Neuronal stem cell (in vitro differentiated cells): ENCODE measurements around the gene STAT5B.

Experiments
- DNase-seq: peaks from one replicate; pipeline ENCODE4 v3.0.0-alpha.2; 2013; ENCODE audit warnings: low spot score
- H2AFZ ChIP-seq: one replicate; pipeline ENCODE4 v1.6.1; 2013; ENCODE audit warnings: mild to moderate bottlenecking, low read length, inconsistent platforms
- H2AK5ac ChIP-seq: 2 replicates; pipeline ENCODE4 v1.6.1; 2013; ENCODE audit warnings: low read depth, mild to moderate bottlenecking, inconsistent platforms, low read length, moderate library complexity, mixed read lengths
- H2BK120ac ChIP-seq: 2 replicates; pipeline ENCODE4 v1.6.1; 2013; ENCODE audit warnings: low read depth, mild to moderate bottlenecking, inconsistent platforms, low read length, moderate library complexity, mixed read lengths
- H2BK12ac ChIP-seq: one replicate; pipeline ENCODE4 v1.6.1; 2013; ENCODE audit warnings: low read length, inconsistent platforms
- H2BK15ac ChIP-seq: 2 replicates; pipeline ENCODE4 v1.6.1; 2013; ENCODE audit warnings: mild to moderate bottlenecking, low read length, inconsistent platforms, mixed read lengths
- H2BK5ac ChIP-seq: one replicate; pipeline ENCODE4 v1.6.1; 2013; ENCODE audit warnings: inconsistent platforms, mild to moderate bottlenecking, low read length, moderate library complexity
- H3K14ac ChIP-seq: one replicate; pipeline ENCODE4 v1.6.1; 2013; ENCODE audit warnings: low read length, inconsistent platforms
- H3K18ac ChIP-seq: 2 replicates; pipeline ENCODE4 v1.6.1; 2013; ENCODE audit warnings: low read length, inconsistent platforms
- H3K23ac ChIP-seq: 2 replicates; pipeline ENCODE4 v1.6.1; 2013; ENCODE audit warnings: low read depth, mild to moderate bottlenecking, mixed read lengths, low read length, inconsistent platforms; ENCODE audit not compliant: poor library complexity
- H3K27ac ChIP-seq: replicated peaks from 3 replicates; pipeline ENCODE4 v1.5.1; 2013; ENCODE audit warnings: low read length, inconsistent platforms
- H3K27me3 ChIP-seq, 3 experiments: 2 replicates each; pipeline ENCODE4 v1.6.1; 2013; ENCODE audit warnings: low read length in 3 of 3, mild to moderate bottlenecking in 2 of 3, inconsistent platforms in 1 of 3, low read depth in 1 of 3, mixed read lengths in 1 of 3, moderate library complexity in 1 of 3; ENCODE audit not compliant: control insufficient read depth in 3 of 3, insufficient read depth in 3 of 3
- H3K36me3 ChIP-seq, 2 donors: replicated peaks in 1 of 2; 2 replicates each; pipeline ENCODE4 v1.6.1; 2013; ENCODE audit warnings: low read length in 2 of 2; ENCODE audit not compliant: control insufficient read depth in 2 of 2, insufficient read depth in 2 of 2
- H3K4ac ChIP-seq: 2 replicates; pipeline ENCODE4 v1.6.1; 2013; ENCODE audit warnings: inconsistent platforms, mild to moderate bottlenecking, low read length, moderate library complexity
- H3K4me1 ChIP-seq, 2 donors: 1 replicate in 1 of 2; 2 replicates in 1 of 2; pipeline ENCODE4 v1.6.1; 2013; ENCODE audit warnings: low read length in 2 of 2, low read depth in 1 of 2; ENCODE audit not compliant: control insufficient read depth in 2 of 2, insufficient read depth in 1 of 2
- H3K4me2 ChIP-seq: one replicate; pipeline ENCODE4 v1.6.1; 2013; ENCODE audit warnings: mild to moderate bottlenecking, low read length, inconsistent platforms; ENCODE audit not compliant: insufficient read depth, poor library complexity, severe bottlenecking
- H3K4me3 ChIP-seq, 2 donors: 2 replicates each; pipeline ENCODE4 v1.5.1; 2013; ENCODE audit warnings: low read length in 2 of 2, mild to moderate bottlenecking in 2 of 2, inconsistent platforms in 1 of 2, moderate library complexity in 1 of 2
- H3K79me1 ChIP-seq: one replicate; pipeline ENCODE4 v1.6.1; 2013; ENCODE audit warnings: low read depth, mild to moderate bottlenecking, inconsistent platforms, low read length, moderate library complexity
- H3K9ac ChIP-seq: one replicate; pipeline ENCODE4 v1.6.1; 2013; ENCODE audit warnings: mild to moderate bottlenecking, low read depth, low read length, inconsistent platforms; ENCODE audit not compliant: poor library complexity
- H3K9me3 ChIP-seq, 2 donors: replicated peaks in 1 of 2; 2 replicates each; pipeline versions ENCODE3 to v1.6.1; 2013; ENCODE audit warnings: low read length in 2 of 2, mild to moderate bottlenecking in 2 of 2, inconsistent platforms in 1 of 2, low read depth in 1 of 2, mixed read lengths in 1 of 2, moderate library complexity in 1 of 2; ENCODE audit not compliant: control insufficient read depth in 2 of 2, insufficient read depth in 1 of 2
- H4K8ac ChIP-seq: one replicate; pipeline ENCODE4 v1.6.1; 2013; ENCODE audit warnings: low read depth, mild to moderate bottlenecking, inconsistent platforms, low read length, moderate library complexity
- H4K91ac ChIP-seq: one replicate; pipeline ENCODE4 v1.6.1; 2013; ENCODE audit warnings: low read length, low read depth, mild to moderate bottlenecking, inconsistent platforms; ENCODE audit not compliant: poor library complexity
- WGBS, 2 donors: extraction: QIAGEN DNeasy Blood & Tissue Kit; methylation state at CpG; one replicate each; pipeline ENCODE4 v1.1.7; 2013; ENCODE audit warnings: missing lambda C conversion rate in 2 of 2, mixed read lengths in 1 of 2; ENCODE audit not compliant: insufficient read length in 2 of 2, insufficient replicate concordance in 1 of 2; ENCODE audit errors: extremely low coverage in 2 of 2; 5-methylcytosine and 5-hydroxymethylcytosine counted together

The STAT5B gene

GRCh38 chr17:42287977-42288802 lies 12.0 kb upstream of the STAT5B start, which contains the start of gene STAT5A:
Gene STAT5A, plus strand, starts transcription at chr17:42288498. Its CDS starts 914 bp downstream, at chr17:42289412.
- H3K27ac ChIP-seq = no peak within 1 kb of the TSS
- no peak within 1 kb of the TSS for H4K91ac ChIP-seq
- H2BK5ac ChIP-seq = peak within 1 kb of the TSS; percentile 66
- H3K36me3 ChIP-seq = no peaks in the 10 kb centered on the region
- H3K4ac ChIP-seq = peak within 1 kb of the TSS; percentile 84
- H3K18ac ChIP-seq = peak within 1 kb of the TSS; percentile 85
- H3K4me3 ChIP-seq = peak within 1 kb of the TSS; percentile 6 to 79
- peaks cover 7 to 39% (median 38%) of the 10 kb centered on the region in 3 experiments for H3K27me3 ChIP-seq
- H2AFZ ChIP-seq = peak within 1 kb of the TSS; percentile 78
- WGBS, 2 donors = no CpG with 5 or more reads among the region's 88 CpGs
- H3K14ac ChIP-seq = peak within 1 kb of the TSS; percentile 67
- H2BK15ac ChIP-seq = peak within 1 kb of the TSS; percentile 90
- peak within 1 kb of the TSS; percentile 17 for H4K8ac ChIP-seq
- H3K23ac ChIP-seq = peak within 1 kb of the TSS; percentile 91
- H3K4me1 ChIP-seq = peaks cover 2 to 19% of the 10 kb centered on the region in 2 donors
- H2BK12ac ChIP-seq = peak within 1 kb of the TSS; percentile 41
- peak within 1 kb of the TSS; percentile 96 for H2AK5ac ChIP-seq
- peak within 1 kb of the TSS; percentile 60 for H3K9ac ChIP-seq
- peak within 1 kb of the TSS; percentile 83 for H3K4me2 ChIP-seq
- H3K9me3 ChIP-seq = no peaks in the 10 kb centered on the region
- peaks cover 2% of the 10 kb centered on the region for H3K79me1 ChIP-seq
- H2BK120ac ChIP-seq = peak within 1 kb of the TSS; percentile 22
- DNase-seq = no peak

GRCh38 chr17:42287305-42287976 lies 11.2 kb upstream of the STAT5B start:
- peak overlapping the region in 1 of 2 donors; percentile 79 for H3K4me3 ChIP-seq
- H3K4me2 ChIP-seq = no peak overlapping the region
- H3K27ac ChIP-seq = no peak overlapping the region
- no peaks in the 10 kb centered on the region for H3K36me3 ChIP-seq
- H2BK5ac ChIP-seq = no peak overlapping the region
- no CpG with 5 or more reads among the region's 14 CpGs for WGBS, 2 donors
- peak overlapping the region; percentile 48 for H2AFZ ChIP-seq
- H2BK12ac ChIP-seq = no peak overlapping the region
- peaks cover 2% of the 10 kb centered on the region for H3K79me1 ChIP-seq
- H3K4ac ChIP-seq = no peak overlapping the region
- H2AK5ac ChIP-seq = peak overlapping the region; percentile 16
- H3K9me3 ChIP-seq = no peaks in the 10 kb centered on the region
- H3K23ac ChIP-seq = peak overlapping the region; percentile 76
- peaks cover 7 to 39% (median 38%) of the 10 kb centered on the region in 3 experiments for H3K27me3 ChIP-seq
- H3K9ac ChIP-seq = no peak overlapping the region
- H4K8ac ChIP-seq = no peak overlapping the region
- no peak overlapping the region for H4K91ac ChIP-seq
- DNase-seq = no peak
- peak overlapping the region; percentile 67 for H3K14ac ChIP-seq
- H2BK120ac ChIP-seq = peak overlapping the region; percentile 22
- H3K18ac ChIP-seq = peak overlapping the region; percentile 39
- peak overlapping the region; percentile 90 for H2BK15ac ChIP-seq
- peaks cover 4 to 19% of the 10 kb centered on the region in 2 donors for H3K4me1 ChIP-seq

- WGBS, 2 donors = no CpG with 5 or more reads among the region's 5 CpGs
- no peaks in the 10 kb centered on the region for H3K36me3 ChIP-seq
- no peak overlapping the region for H3K27ac ChIP-seq
- no peak overlapping the region for H3K9ac ChIP-seq
- H3K18ac ChIP-seq = no peak overlapping the region
- H3K4me3 ChIP-seq = no peak overlapping the region
- peaks cover 2% of the 10 kb centered on the region for H3K79me1 ChIP-seq
- no peak overlapping the region for H3K23ac ChIP-seq
- no peak overlapping the region for H2BK12ac ChIP-seq
- no peak overlapping the region for H2AK5ac ChIP-seq
- H3K14ac ChIP-seq = no peak overlapping the region
- peaks cover 7 to 39% (median 38%) of the 10 kb centered on the region in 3 experiments for H3K27me3 ChIP-seq
- H3K4ac ChIP-seq = no peak overlapping the region
- no peak for DNase-seq
- no peak overlapping the region for H2BK15ac ChIP-seq
- peak overlapping the region; percentile 88 for H2BK5ac ChIP-seq
- peak overlapping the region; percentile 48 for H2AFZ ChIP-seq
- no peak overlapping the region for H3K4me2 ChIP-seq
- peaks cover 6 to 23% of the 10 kb centered on the region in 2 donors for H3K4me1 ChIP-seq
- H3K9me3 ChIP-seq = no peaks in the 10 kb centered on the region
- H2BK120ac ChIP-seq = peak overlapping the region; percentile 11
- no peak overlapping the region for H4K91ac ChIP-seq
- H4K8ac ChIP-seq = no peak overlapping the region
These were observed 10.4 kb upstream of the STAT5B start for GRCh38 chr17:42286411-42287221.
